ENCODE measurements around the gene PRSS22. TPM values are rescaled to one million over a fixed set of nuclear protein-coding genes. Genes with fewer than 3 reads are reported as not detected.

Gene PRSS22
- total RNA-seq, 1 experiment from 2014 or later = 36.9 TPM

GRCh38 chr16:2827374-2827791 lies 30.6 kb downstream of the PRSS22 start:
- H3K36me3 ChIP-seq (ENCODE audit: low read depth, low read length) = no peaks in the 10 kb centered on the region
- intact Hi-C loops (cut with micrococcal nuclease) = loop anchor here (10.0 kb wide), 1 partner anchor 53 kb away; the partner anchor contains the start of gene ELOB
- DNase-seq (no peak), ATAC-seq (no peak)
- H2AFZ ChIP-seq (ENCODE audit: low read length) = no peak overlapping the region
- no peaks in the 10 kb centered on the region for H3K79me2 ChIP-seq (ENCODE audit: low read length)
- H3K4me1 ChIP-seq (ENCODE audit: insufficient read depth, low read length) = peaks cover 12% of the 10 kb centered on the region
- no peaks in the 10 kb centered on the region for H3K9me2 ChIP-seq (replicated peaks; ENCODE audit: low read length)
- H3K4me3 ChIP-seq (ENCODE audit: low read length) = no peak overlapping the region
- H4K20me1 ChIP-seq (ENCODE audit: low read length) = no peaks in the 10 kb centered on the region
- no peak for TF ChIP-seq EZH2phosphoT487 (IDR thresholded peaks at IDR 0.05; ENCODE audit: borderline replicate concordance, low read length)
- no peak for TF ChIP-seq CTCF (conservative IDR thresholded peaks at IDR 0.05; ENCODE audit: low read depth, low read length)
- TF ChIP-seq EZH2 (IDR thresholded peaks at IDR 0.05; ENCODE audit: low read length, unreplicated experiment) = no peak
- POLR2A ChIA-PET (ENCODE audit: unreplicated experiment) = no interaction called here
- H3K27me3 ChIP-seq (ENCODE audit: low read length) = no peaks in the 10 kb centered on the region
- CTCF ChIA-PET = no interaction called here
- H3K9ac ChIP-seq (ENCODE audit: low read length) = no peak overlapping the region
- H3F3A ChIP-seq (ENCODE audit: low read length, unreplicated experiment) = no peaks in the 10 kb centered on the region
- BruUV-seq (replicated peaks) = no TSS peak
- no peak overlapping the region for H3K4me2 ChIP-seq (ENCODE audit: low read length)
- H3K27ac ChIP-seq (ENCODE audit: low read length) = no peak overlapping the region
- no peaks in the 10 kb centered on the region for H3K9me3 ChIP-seq (ENCODE audit: low read length)

- Histone ChIP-seq H3K36me3 (ENCODE audit: low read depth, low read length) (no peaks in the 10 kb centered on the region), H3K9me2 (replicated peaks; ENCODE audit: low read length) (no peaks in the 10 kb centered on the region), H3K9ac (ENCODE audit: low read length) (no peak overlapping the region), H3F3A (ENCODE audit: low read length, unreplicated experiment) (no peaks in the 10 kb centered on the region), H4K20me1 (ENCODE audit: low read length) (no peaks in the 10 kb centered on the region), H2AFZ (ENCODE audit: low read length) (no peak overlapping the region), H3K27ac (ENCODE audit: low read length) (no peak overlapping the region), H3K79me2 (ENCODE audit: low read length) (no peaks in the 10 kb centered on the region), H3K4me2 (ENCODE audit: low read length) (no peak overlapping the region), H3K27me3 (ENCODE audit: low read length) (no peaks in the 10 kb centered on the region), H3K9me3 (ENCODE audit: low read length) (no peaks in the 10 kb centered on the region), H3K4me1 (ENCODE audit: insufficient read depth, low read length) (peaks cover 12% of the 10 kb centered on the region), H3K4me3 (ENCODE audit: low read length) (no peak overlapping the region)
- DNase-seq (no peak), ATAC-seq (no peak)
- POLR2A ChIA-PET (ENCODE audit: unreplicated experiment) = no interaction called here
- BruUV-seq (replicated peaks) = no TSS peak
- intact Hi-C loops (cut with micrococcal nuclease) = loop anchor here (10.0 kb wide), 1 partner anchor 52 kb away; the partner anchor contains the start of gene ELOB
- CTCF ChIA-PET = no interaction called here
- TF ChIP-seq EZH2phosphoT487 (IDR thresholded peaks at IDR 0.05; ENCODE audit: borderline replicate concordance, low read length) (no peak), CTCF (conservative IDR thresholded peaks at IDR 0.05; ENCODE audit: low read depth, low read length) (no peak), EZH2 (IDR thresholded peaks at IDR 0.05; ENCODE audit: low read length, unreplicated experiment) (no peak)
These were observed 31.2 kb downstream of the PRSS22 start for GRCh38 chr16:2826591-2827373.

GRCh38 chr16:2825906-2826305 lies 32.1 kb downstream of the PRSS22 start:
- Histone ChIP-seq H3K4me3 (ENCODE audit: low read length) (no peak overlapping the region), H3K9me2 (replicated peaks; ENCODE audit: low read length) (no peaks in the 10 kb centered on the region), H3K4me2 (ENCODE audit: low read length) (no peak overlapping the region), H3K27ac (ENCODE audit: low read length) (no peak overlapping the region), H3K9me3 (ENCODE audit: low read length) (no peaks in the 10 kb centered on the region), H2AFZ (ENCODE audit: low read length) (no peak overlapping the region), H3K36me3 (ENCODE audit: low read depth, low read length) (no peaks in the 10 kb centered on the region), H3F3A (ENCODE audit: low read length, unreplicated experiment) (no peaks in the 10 kb centered on the region), H3K79me2 (ENCODE audit: low read length) (no peaks in the 10 kb centered on the region), H3K27me3 (ENCODE audit: low read length) (no peaks in the 10 kb centered on the region), H3K4me1 (ENCODE audit: insufficient read depth, low read length) (peaks cover 12% of the 10 kb centered on the region), H4K20me1 (ENCODE audit: low read length) (no peaks in the 10 kb centered on the region), H3K9ac (ENCODE audit: low read length) (no peak overlapping the region)
- DNase-seq = no peak
- CTCF ChIA-PET = interaction anchor here (1.1 kb wide), 1 partner anchor 13 kb away, joined by 3 read pairs; no protein-coding TSS in a partner anchor
- no peak for TF ChIP-seq CTCF (conservative IDR thresholded peaks at IDR 0.05; ENCODE audit: low read depth, low read length)
- TF ChIP-seq EZH2 (IDR thresholded peaks at IDR 0.05; ENCODE audit: low read length, unreplicated experiment) = no peak
- TF ChIP-seq EZH2phosphoT487 (IDR thresholded peaks at IDR 0.05; ENCODE audit: borderline replicate concordance, low read length) = no peak
- ATAC-seq = no peak
- intact Hi-C loops (cut with micrococcal nuclease) = loop anchor here (10.0 kb wide), 1 partner anchor 51 kb away; the partner anchor contains the start of gene ELOB
- BruUV-seq (replicated peaks) = no TSS peak
- POLR2A ChIA-PET (ENCODE audit: unreplicated experiment) = no interaction called here
